ENCODE results near the gene LYZ. TPM values are rescaled to one million over a fixed set of nuclear protein-coding genes. Genes with fewer than 3 reads are reported as not detected.
A peak's percentile ranks its signal among the peaks of the same experiment; 100 is the strongest.

LYZ gene
- total and polyA plus RNA-seq, 2 experiments from 2014 or later: not detected

GRCh38 chr12:69351462-69352236 is 3.5 kb downstream of the LYZ start:
- Histone ChIP-seq H3K79me2 (ENCODE audit: insufficient read depth) (no peaks in the 10 kb centered on the region), H3K36me3 (ENCODE audit: low read depth) (no peaks in the 10 kb centered on the region), H2AFZ (no peak overlapping the region), H3K27ac (no peak overlapping the region), H3K9me3 (ENCODE audit: low read depth) (no peaks in the 10 kb centered on the region), H3K4me1 (ENCODE audit: insufficient read depth) (no peaks in the 10 kb centered on the region), H3K9ac (no peak overlapping the region), H3K9me2 (ENCODE audit: insufficient read depth) (no peaks in the 10 kb centered on the region), H3K27me3 (replicated peaks; ENCODE audit: insufficient read depth) (peaks cover 17% of the 10 kb centered on the region), H3K4me3 (no peak overlapping the region), H3K4me2 (ENCODE audit: unreplicated experiment) (no peak overlapping the region), H3F3A (ENCODE audit: insufficient read depth) (no peaks in the 10 kb centered on the region), H4K20me1 (ENCODE audit: insufficient read depth) (no peaks in the 10 kb centered on the region)
- TF ChIP-seq EZH2phosphoT487 (IDR thresholded peaks at IDR 0.05; ENCODE audit: insufficient read depth, low read depth): no peak
- TF ChIP-seq EZH2 (IDR thresholded peaks at IDR 0.05; ENCODE audit: insufficient read depth, poor library complexity, severe bottlenecking): no peak
- 59 to 61% methylated on average over 2 of the region's 2 CpGs for WGBS, 2 experiments (ENCODE audit: low coverage in 1 of 2, low lambda C conversion rate in 2 of 2, missing lambda C conversion rate in 2 of 2)
- DNase-seq: no peak
- in situ Hi-C loops (cut with MboI): no loop called here

- WGBS, 2 experiments (ENCODE audit: low coverage in 1 of 2, low lambda C conversion rate in 2 of 2, missing lambda C conversion rate in 2 of 2): 83 to 96% methylated on average over 5 of the region's 5 CpGs
- no peak for DNase-seq
- in situ Hi-C loops (cut with MboI): no loop called here
Observed at GRCh38 chr12:69352904-69353303, 4.7 kb downstream of the LYZ start.

GRCh38 chr12:69354172-69354555 is 6.0 kb downstream of the LYZ start:
- Histone ChIP-seq H3K79me2 (ENCODE audit: insufficient read depth) (no peaks in the 10 kb centered on the region), H3K27me3 (replicated peaks; ENCODE audit: insufficient read depth) (peaks cover 17% of the 10 kb centered on the region), H3F3A (ENCODE audit: insufficient read depth) (peaks cover 4% of the 10 kb centered on the region), H3K4me2 (ENCODE audit: unreplicated experiment) (no peak overlapping the region), H3K9ac (no peak overlapping the region), H3K9me2 (ENCODE audit: insufficient read depth) (no peaks in the 10 kb centered on the region), H3K4me1 (ENCODE audit: insufficient read depth) (no peaks in the 10 kb centered on the region), H4K20me1 (ENCODE audit: insufficient read depth) (no peaks in the 10 kb centered on the region), H3K9me3 (ENCODE audit: low read depth) (no peaks in the 10 kb centered on the region), H3K27ac (no peak overlapping the region), H2AFZ (no peak overlapping the region), H3K36me3 (ENCODE audit: low read depth) (no peaks in the 10 kb centered on the region), H3K4me3 (no peak overlapping the region)
- WGBS, 2 experiments (ENCODE audit: low coverage in 1 of 2, low lambda C conversion rate in 2 of 2, missing lambda C conversion rate in 2 of 2): 12 to 21% methylated on average over 1 of the region's 1 CpG
- TF ChIP-seq EZH2phosphoT487 (IDR thresholded peaks at IDR 0.05; ENCODE audit: insufficient read depth, low read depth): no peak
- TF ChIP-seq EZH2 (IDR thresholded peaks at IDR 0.05; ENCODE audit: insufficient read depth, poor library complexity, severe bottlenecking): no peak
- in situ Hi-C loops (cut with MboI): no loop called here
- no peak for DNase-seq

More at GRCh38 chr12:69352904-69353303, 4.7 kb downstream of the LYZ start:
- Histone ChIP-seq H3K9ac (no peak overlapping the region), H3K4me3 (no peak overlapping the region), H3K27me3 (replicated peaks; ENCODE audit: insufficient read depth) (peaks cover 17% of the 10 kb centered on the region), H3K4me1 (ENCODE audit: insufficient read depth) (no peaks in the 10 kb centered on the region), H3K9me3 (ENCODE audit: low read depth) (no peaks in the 10 kb centered on the region), H3K36me3 (ENCODE audit: low read depth) (no peaks in the 10 kb centered on the region), H3K79me2 (ENCODE audit: insufficient read depth) (no peaks in the 10 kb centered on the region), H3K4me2 (ENCODE audit: unreplicated experiment) (no peak overlapping the region), H4K20me1 (ENCODE audit: insufficient read depth) (no peaks in the 10 kb centered on the region), H2AFZ (no peak overlapping the region), H3K9me2 (ENCODE audit: insufficient read depth) (no peaks in the 10 kb centered on the region), H3K27ac (no peak overlapping the region), H3F3A (ENCODE audit: insufficient read depth) (no peaks in the 10 kb centered on the region)
- TF ChIP-seq EZH2 (IDR thresholded peaks at IDR 0.05; ENCODE audit: insufficient read depth, poor library complexity, severe bottlenecking) (no peak), EZH2phosphoT487 (IDR thresholded peaks at IDR 0.05; ENCODE audit: insufficient read depth, low read depth) (no peak)

DNA sequence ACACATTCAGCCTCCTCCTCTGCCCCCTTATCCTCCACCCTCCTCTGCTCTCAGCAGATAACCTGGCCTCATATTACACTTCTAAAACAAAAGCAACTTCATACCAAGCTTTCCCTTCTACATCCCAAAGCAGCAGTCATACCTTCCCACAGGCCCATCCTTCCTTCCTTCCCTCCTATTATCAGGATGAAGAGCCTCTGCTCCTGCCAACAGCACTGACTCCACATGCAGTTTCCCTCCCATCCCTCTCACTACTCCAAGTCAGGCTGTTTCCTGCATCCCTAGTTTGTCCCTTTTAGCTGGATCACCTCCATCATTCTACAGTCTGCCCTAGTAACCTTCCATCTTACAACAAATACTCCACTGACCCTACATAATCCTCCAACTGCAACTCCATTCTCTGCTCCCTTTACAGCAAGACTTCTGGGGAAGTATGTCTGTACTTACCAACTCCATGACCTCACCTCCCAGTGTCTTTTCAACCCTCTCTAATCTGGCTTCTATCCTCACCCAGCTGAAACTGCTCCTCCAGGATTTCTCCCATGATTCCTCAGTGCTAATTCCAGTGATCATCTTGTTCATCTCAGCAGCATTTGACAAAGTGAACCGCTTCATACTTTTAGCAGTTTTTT is 6.5 kb downstream of the LYZ start:
- Histone ChIP-seq H3K4me3 (no peak overlapping the region), H3K9me3 (ENCODE audit: low read depth) (no peaks in the 10 kb centered on the region), H3K36me3 (ENCODE audit: low read depth) (no peaks in the 10 kb centered on the region), H3K27ac (no peak overlapping the region), H2AFZ (peak overlapping the region; percentile 62; the same call in 1 of the 2 replicates), H3K27me3 (replicated peaks; ENCODE audit: insufficient read depth) (peaks cover 13% of the 10 kb centered on the region), H3K9me2 (ENCODE audit: insufficient read depth) (no peaks in the 10 kb centered on the region), H4K20me1 (ENCODE audit: insufficient read depth) (no peaks in the 10 kb centered on the region), H3K4me2 (ENCODE audit: unreplicated experiment) (no peak overlapping the region), H3K4me1 (ENCODE audit: insufficient read depth) (no peaks in the 10 kb centered on the region), H3K9ac (no peak overlapping the region), H3K79me2 (ENCODE audit: insufficient read depth) (no peaks in the 10 kb centered on the region), H3F3A (ENCODE audit: insufficient read depth) (peaks cover 6% of the 10 kb centered on the region)
- no peak for DNase-seq
- WGBS, 2 experiments (ENCODE audit: low coverage in 1 of 2, low lambda C conversion rate in 2 of 2, missing lambda C conversion rate in 2 of 2): 78 to 96% methylated on average over 1 of the region's 1 CpG
- TF ChIP-seq EZH2 (IDR thresholded peaks at IDR 0.05; ENCODE audit: insufficient read depth, poor library complexity, severe bottlenecking) (no peak), EZH2phosphoT487 (IDR thresholded peaks at IDR 0.05; ENCODE audit: insufficient read depth, low read depth) (no peak)
- in situ Hi-C loops (cut with MboI): no loop called here
